ENCODE results near the gene SF3B3. TPM values are rescaled to one million over a fixed set of nuclear protein-coding genes. Genes with fewer than 3 reads are reported as not detected.

Gene SF3B3
- total RNA-seq, 4 donors from 2014 or later, result 122 to 280 (median 174) TPM

- WGBS, result 100% methylated on average over 2 of the region's 4 CpGs
- H3K36me3 ChIP-seq, result peaks cover 98% of the 10 kb centered on the region
These were observed 41.4 kb downstream of the SF3B3 start for GRCh38 chr16:70565053-70565452.

GRCh38 chr16:70568601-70569237 lies 45.1 kb downstream of the SF3B3 start:
- peaks cover 24% of the 10 kb centered on the region for H3K4me1 ChIP-seq
- no peak overlapping the region for H3K27ac ChIP-seq
- no peak for DNase-seq (ENCODE audit: low spot score in 2 of 2)
- WGBS, result 72% methylated on average over 3 of the region's 5 CpGs
- peaks cover 94% of the 10 kb centered on the region for H3K36me3 ChIP-seq
- TF ChIP-seq POLR2AphosphoS5 (IDR thresholded peaks at IDR 0.05), result no peak
- no peak for TF ChIP-seq EP300 (IDR thresholded peaks at IDR 0.05)
- no peak for TF ChIP-seq CTCF (IDR thresholded peaks at IDR 0.05)
- TF ChIP-seq POLR2A (IDR thresholded peaks at IDR 0.05), result no peak
- no peak overlapping the region for H3K4me3 ChIP-seq
- H3K9me3 ChIP-seq, result no peaks in the 10 kb centered on the region
- no peaks in the 10 kb centered on the region for H3K27me3 ChIP-seq

More at GRCh38 chr16:70565053-70565452, 41.4 kb downstream of the SF3B3 start:
- Histone ChIP-seq H3K27ac (no peak overlapping the region), H3K27me3 (no peaks in the 10 kb centered on the region), H3K4me1 (peaks cover 38% of the 10 kb centered on the region), H3K4me3 (no peak overlapping the region), H3K9me3 (no peaks in the 10 kb centered on the region)
- TF ChIP-seq POLR2A (IDR thresholded peaks at IDR 0.05) (no peak), POLR2AphosphoS5 (IDR thresholded peaks at IDR 0.05) (no peak), CTCF (IDR thresholded peaks at IDR 0.05) (no peak), EP300 (IDR thresholded peaks at IDR 0.05) (no peak)
- no peak for DNase-seq (ENCODE audit: low spot score in 2 of 2)

- WGBS, result 74% methylated on average over 6 of the region's 6 CpGs
- peaks cover 27% of the 10 kb centered on the region for H3K4me1 ChIP-seq
- H3K27ac ChIP-seq, result no peak overlapping the region
- TF ChIP-seq POLR2A (IDR thresholded peaks at IDR 0.05), result no peak
- no peak for TF ChIP-seq POLR2AphosphoS5 (IDR thresholded peaks at IDR 0.05)
- TF ChIP-seq CTCF (IDR thresholded peaks at IDR 0.05), result no peak
- no peak for TF ChIP-seq EP300 (IDR thresholded peaks at IDR 0.05)
- H3K9me3 ChIP-seq, result no peaks in the 10 kb centered on the region
- DNase-seq (ENCODE audit: low spot score in 2 of 2), result no peak
- H3K4me3 ChIP-seq, result no peak overlapping the region
- no peaks in the 10 kb centered on the region for H3K27me3 ChIP-seq
- peaks cover 83% of the 10 kb centered on the region for H3K36me3 ChIP-seq
These were observed 46.1 kb downstream of the SF3B3 start for GRCh38 chr16:70569752-70570151.

- H3K27ac ChIP-seq, result no peak overlapping the region
- DNase-seq (ENCODE audit: low spot score in 2 of 2), result no peak
- H3K36me3 ChIP-seq, result peaks cover 75% of the 10 kb centered on the region
These were observed 47.5 kb downstream of the SF3B3 start for GRCh38 chr16:70570967-70571570.

More at GRCh38 chr16:70570967-70571570, 47.5 kb downstream of the SF3B3 start:
- no peaks in the 10 kb centered on the region for H3K27me3 ChIP-seq
- TF ChIP-seq POLR2AphosphoS5 (IDR thresholded peaks at IDR 0.05) (no peak), CTCF (IDR thresholded peaks at IDR 0.05) (no peak)
- H3K9me3 ChIP-seq, result no peaks in the 10 kb centered on the region
- H3K4me1 ChIP-seq, result peaks cover 28% of the 10 kb centered on the region
- 93% methylated on average over 10 of the region's 10 CpGs for WGBS
- no peak overlapping the region for H3K4me3 ChIP-seq

Measured in suprapubic skin (tissue), 4 donors.